NB4 (cell line): Measurements from ENCODE around the gene HACD4.
A peak's percentile ranks its signal among the peaks of the same experiment; 100 is the strongest.

Source experiments
- CTCF ChIP-seq: IDR thresholded peaks from one replicate; pipeline ENCODE4 v1.5.1; 2012; ENCODE audit warnings: low read depth, low read length
- MAX ChIP-seq: IDR thresholded peaks from 2 replicates; pipeline ENCODE4 v1.6.1; 2011; ENCODE audit warnings: low read depth, low read length
- MYC ChIP-seq: IDR thresholded peaks from 2 replicates; pipeline ENCODE4 v1.6.1; 2011; ENCODE audit warnings: low read depth, low read length
- POLR2A ChIP-seq: IDR thresholded peaks from 2 replicates; pipeline ENCODE4 v1.6.1; 2011; ENCODE audit warnings: mild to moderate bottlenecking; ENCODE audit not compliant: insufficient read length; ENCODE audit errors: extremely low read depth

- no peak for TF ChIP-seq CTCF
- no peak for TF ChIP-seq POLR2A
- TF ChIP-seq MYC: no peak
- peak; percentile 37 for TF ChIP-seq MAX
These were observed 15.8 kb upstream of the HACD4 start for GRCh38 chr9:21047281-21047691.
